ENCODE measurements around the gene RHD.

GRCh38 chr1:25222606-25223005 is 49.7 kb upstream of the RHD start:
- TF ChIP-seq EZH2 (IDR thresholded peaks at IDR 0.05; ENCODE audit: insufficient read depth, poor library complexity, severe bottlenecking) = no peak
- TF ChIP-seq EZH2phosphoT487 (IDR thresholded peaks at IDR 0.05; ENCODE audit: insufficient read depth, low read depth) = no peak
